Endothelial cell of umbilical vein (primary cell): ENCODE measurements around the gene KIAA1755.

Source experiments
- CTCF ChIP-seq, 2 donors: IDR thresholded peaks; 1 replicate in 1 of 2; 2 replicates in 1 of 2; pipeline ENCODE4 v1.5.1; 2011; ENCODE audit warnings: low read length in 2 of 2, mild to moderate bottlenecking in 2 of 2, moderate library complexity in 2 of 2, control low read depth in 1 of 2, inconsistent platforms in 1 of 2, low read depth in 1 of 2; ENCODE audit not compliant: insufficient read depth in 1 of 2; ENCODE audit errors: extremely low read depth in 1 of 2
- EZH2 ChIP-seq: IDR thresholded peaks from 2 replicates; pipeline ENCODE4 v1.6.1; 2012; ENCODE audit warnings: borderline replicate concordance, low read depth, mild to moderate bottlenecking, moderate library complexity, low read length, inconsistent platforms; ENCODE audit not compliant: severe bottlenecking
- MAX ChIP-seq: IDR thresholded peaks from 2 replicates; pipeline ENCODE4 v1.6.1; 2011; ENCODE audit not compliant: insufficient read depth, insufficient read length
- POLR2A ChIP-seq: IDR thresholded peaks from 2 replicates; pipeline ENCODE4 v1.6.1; 2012; ENCODE audit warnings: low read depth, mild to moderate bottlenecking, control low read depth, low read length
- POLR2AphosphoS5 ChIP-seq: IDR thresholded peaks from 2 replicates; pipeline ENCODE4 v1.6.1; 2012; ENCODE audit warnings: low read depth, mild to moderate bottlenecking, control low read depth, low read length, moderate library complexity; ENCODE audit not compliant: insufficient read depth

- no peak for TF ChIP-seq POLR2AphosphoS5
- TF ChIP-seq MAX, result no peak
- TF ChIP-seq CTCF (IDR thresholded peaks at IDR 0.05; ENCODE audit: extremely low read depth in 1 of 2, insufficient read depth in 1 of 2, low read depth in 1 of 2, low read length in 2 of 2), result no peak
- TF ChIP-seq EZH2, result no peak
- no peak for TF ChIP-seq POLR2A
These were observed 1.9 kb downstream of the KIAA1755 start for GRCh38 chr20:38258545-38259215.
